Natural killer cell (primary cell): ENCODE results near the gene GRM8. TPM values are rescaled to one million over a fixed set of nuclear protein-coding genes. Genes with fewer than 3 reads are reported as not detected.

Experiments
- ATAC-seq, 3 donors: fragments of 150-1000 bp in 2 of 3; fragments of 200-7000 bp in 1 of 3; cut with Tn5 transposase; 1 replicate in 1 of 3; 2 replicates in 2 of 3; pipeline ENCODE4 v1.10.0; 2021; ENCODE audit warnings: mild to moderate bottlenecking in 2 of 3, moderate library complexity in 2 of 3
- DNase-seq, 2 donors: peaks; one replicate each; pipeline versions ENCODE4 v3.0.0 to v3.0.0-alpha.2; 2013 to 2021; ENCODE audit warnings: mixed read lengths in 1 of 2
- H3K27ac ChIP-seq: one replicate; pipeline ENCODE4 v1.5.1; 2013; ENCODE audit warnings: mild to moderate bottlenecking, low read length
- H3K27me3 ChIP-seq: one replicate; pipeline ENCODE4 v1.6.1; 2013; ENCODE audit warnings: low read length; ENCODE audit not compliant: control insufficient read depth, insufficient read depth
- H3K36me3 ChIP-seq: one replicate; pipeline ENCODE4 v1.6.1; 2013; ENCODE audit warnings: low read length; ENCODE audit not compliant: control insufficient read depth, insufficient read depth
- H3K4me1 ChIP-seq: one replicate; pipeline ENCODE4 v1.6.1; 2013; ENCODE audit warnings: low read length; ENCODE audit not compliant: control insufficient read depth, insufficient read depth
- H3K4me3 ChIP-seq: one replicate; pipeline ENCODE4 v1.5.1; 2013; ENCODE audit warnings: low read length
- H3K9me3 ChIP-seq: one replicate; pipeline ENCODE4 v1.6.1; 2013; ENCODE audit warnings: low read length; ENCODE audit not compliant: control insufficient read depth, insufficient read depth
- H3K27ac Mint-ChIP-seq, 2 donors: one replicate each; pipeline ENCODE4 v1.8.0; 2022; ENCODE audit warnings: mild to moderate bottlenecking in 2 of 2, mixed read lengths in 2 of 2, moderate library complexity in 1 of 2
- H3K27me3 Mint-ChIP-seq, 2 donors: one replicate each; pipeline ENCODE4 v1.8.0; 2022; ENCODE audit warnings: low read depth in 2 of 2, mixed read lengths in 2 of 2
- H3K36me3 Mint-ChIP-seq: one replicate; pipeline ENCODE4 v1.8.0; 2022; ENCODE audit warnings: mixed read lengths
- H3K4me1 Mint-ChIP-seq, 2 donors: one replicate each; pipeline ENCODE4 v1.8.0; 2022; ENCODE audit warnings: mixed read lengths in 2 of 2
- H3K4me3 Mint-ChIP-seq: one replicate; pipeline ENCODE4 v1.8.0; 2022; ENCODE audit warnings: mild to moderate bottlenecking, moderate library complexity, mixed read lengths
- H3K9me3 Mint-ChIP-seq, 2 donors: one replicate each; pipeline ENCODE4 v1.8.0; 2022; ENCODE audit warnings: mixed read lengths in 2 of 2
- WGBS: methylation state at CpG from one replicate; pipeline ENCODE4 v1.1.7; 2013; ENCODE audit warnings: missing lambda C conversion rate; ENCODE audit not compliant: insufficient coverage; 5-methylcytosine and 5-hydroxymethylcytosine counted together
- intact Hi-C: fragments of 100-400 bp; cut with micrococcal nuclease; formaldehyde crosslinking; loops from one replicate; pipeline ENCODE4 v1.14.2; 2022
- total RNA-seq, 4 donors: library from RNA; stranded (reverse); fragments of 120-200 nt in 1 of 4; gene quantifications; one replicate each; pipeline versions ENCODE4 v1.2.3 to v1.2.4, GENCODE V29; 2013 to 2022
- TF ChIP-seq, protein P1 (sequence below): fragments of 200-600 bp; IDR thresholded peaks from one replicate; pipeline ENCODE4 v1.8.0; 2022; ENCODE audit warnings: antibody characterized with exemption

GRM8 gene
- total RNA-seq, 3 donors from 2014 or later (not counting 1 experiment from before 2014, with no cell fraction given), result not detected

DNA sequence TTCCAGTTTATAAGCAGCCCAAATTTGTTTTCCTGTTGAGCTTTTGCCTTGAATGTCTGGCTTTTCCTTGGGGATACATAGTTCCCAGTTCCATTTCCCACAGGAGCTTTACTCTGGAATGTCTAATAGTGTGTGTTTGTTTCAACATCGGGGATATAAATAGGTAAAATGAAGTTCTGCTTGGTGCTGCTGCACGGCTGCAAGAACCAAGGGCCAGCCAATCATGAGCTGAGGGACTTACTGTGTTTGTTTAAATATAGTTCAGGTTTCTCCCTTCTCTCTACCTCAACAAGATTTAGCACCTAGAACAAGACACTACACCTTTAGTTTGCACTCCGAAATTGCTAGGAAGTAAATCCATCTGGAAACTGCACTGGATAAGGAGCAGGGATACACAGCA, 43.9 kb downstream of the GRM8 start:
- Histone ChIP-seq H3K9me3 (no peaks in the 10 kb centered on the region), H3K4me3 (no peak overlapping the region), H3K27ac (no peak overlapping the region), H3K27me3 (no peaks in the 10 kb centered on the region), H3K36me3 (no peaks in the 10 kb centered on the region), H3K4me1 (no peaks in the 10 kb centered on the region)
- DNase-seq (no peak), ATAC-seq (no peak)
- Mint-ChIP-seq H3K36me3 (no peaks in the 10 kb centered on the region), H3K4me1 (no peaks in the 10 kb centered on the region), H3K27me3 (peaks cover 6 to 13% of the 10 kb centered on the region in 2 donors), H3K4me3 (no peak overlapping the region), H3K9me3 (no peaks in the 10 kb centered on the region), H3K27ac (no peak overlapping the region)
- WGBS, result 64% methylated on average over 1 of the region's 3 CpGs
- TF ChIP-seq, protein P1, sequence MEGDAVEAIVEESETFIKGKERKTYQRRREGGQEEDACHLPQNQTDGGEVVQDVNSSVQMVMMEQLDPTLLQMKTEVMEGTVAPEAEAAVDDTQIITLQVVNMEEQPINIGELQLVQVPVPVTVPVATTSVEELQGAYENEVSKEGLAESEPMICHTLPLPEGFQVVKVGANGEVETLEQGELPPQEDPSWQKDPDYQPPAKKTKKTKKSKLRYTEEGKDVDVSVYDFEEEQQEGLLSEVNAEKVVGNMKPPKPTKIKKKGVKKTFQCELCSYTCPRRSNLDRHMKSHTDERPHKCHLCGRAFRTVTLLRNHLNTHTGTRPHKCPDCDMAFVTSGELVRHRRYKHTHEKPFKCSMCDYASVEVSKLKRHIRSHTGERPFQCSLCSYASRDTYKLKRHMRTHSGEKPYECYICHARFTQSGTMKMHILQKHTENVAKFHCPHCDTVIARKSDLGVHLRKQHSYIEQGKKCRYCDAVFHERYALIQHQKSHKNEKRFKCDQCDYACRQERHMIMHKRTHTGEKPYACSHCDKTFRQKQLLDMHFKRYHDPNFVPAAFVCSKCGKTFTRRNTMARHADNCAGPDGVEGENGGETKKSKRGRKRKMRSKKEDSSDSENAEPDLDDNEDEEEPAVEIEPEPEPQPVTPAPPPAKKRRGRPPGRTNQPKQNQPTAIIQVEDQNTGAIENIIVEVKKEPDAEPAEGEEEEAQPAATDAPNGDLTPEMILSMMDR, result no peak
- intact Hi-C loops, result no loop called here

DNA sequence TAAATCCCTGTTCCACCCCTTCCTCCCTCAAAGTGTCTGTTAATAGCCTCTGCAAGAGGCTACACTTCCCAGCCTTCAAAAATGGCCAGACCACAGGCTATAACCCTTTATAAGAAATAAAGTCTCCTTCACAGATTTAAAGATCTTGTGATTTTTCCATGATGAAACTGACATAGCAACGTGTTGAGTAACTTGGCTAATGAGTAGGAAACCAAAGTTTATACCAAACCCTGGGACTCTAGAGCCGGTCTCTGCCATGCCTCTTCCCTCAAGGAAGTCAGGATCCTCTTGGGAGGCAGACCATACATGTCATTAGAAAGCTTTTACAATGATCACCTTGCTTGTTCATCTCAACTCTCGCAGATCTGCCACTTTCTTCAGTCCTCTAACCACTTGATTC, 44.4 kb downstream of the GRM8 start:
- Histone ChIP-seq H3K4me3 (no peak overlapping the region), H3K27me3 (no peaks in the 10 kb centered on the region), H3K36me3 (no peaks in the 10 kb centered on the region), H3K4me1 (no peaks in the 10 kb centered on the region), H3K27ac (no peak overlapping the region), H3K9me3 (no peaks in the 10 kb centered on the region)
- TF ChIP-seq, protein P1, result no peak
- no peak overlapping the region for H3K27ac Mint-ChIP-seq
- intact Hi-C loops, result no loop called here
- H3K36me3 Mint-ChIP-seq, result no peaks in the 10 kb centered on the region
- H3K27me3 Mint-ChIP-seq, result peaks cover 6 to 13% of the 10 kb centered on the region in 2 donors
- no peak for DNase-seq
- no peaks in the 10 kb centered on the region for H3K9me3 Mint-ChIP-seq
- no peak overlapping the region for H3K4me3 Mint-ChIP-seq
- 68% methylated on average over 3 of the region's 3 CpGs for WGBS
- ATAC-seq, result no peak
- no peaks in the 10 kb centered on the region for H3K4me1 Mint-ChIP-seq

DNA sequence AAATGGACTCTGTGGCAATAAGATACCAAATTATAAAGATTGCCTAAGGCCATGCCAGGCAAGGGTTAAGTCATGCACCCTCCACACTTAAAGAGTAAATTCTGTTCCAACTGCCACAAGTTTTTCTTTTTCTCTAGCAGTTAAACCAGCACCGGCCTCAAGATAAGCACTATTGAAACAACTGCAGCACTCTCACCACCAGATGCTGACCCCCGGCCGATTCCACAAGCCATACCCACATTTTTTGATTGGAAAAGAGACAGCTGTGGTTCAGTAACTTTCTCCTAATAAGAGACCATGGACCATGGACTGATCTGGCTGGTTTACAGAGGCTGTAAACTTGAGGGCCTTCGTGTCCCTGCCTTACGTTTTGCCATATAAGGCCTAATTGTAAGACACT, 44.9 kb downstream of the GRM8 start:
- 79% methylated on average over 5 of the region's 5 CpGs for WGBS
- H3K36me3 ChIP-seq, result no peaks in the 10 kb centered on the region
- no peaks in the 10 kb centered on the region for H3K9me3 ChIP-seq
- DNase-seq, result no peak
- no peaks in the 10 kb centered on the region for H3K36me3 Mint-ChIP-seq
- intact Hi-C loops, result no loop called here
- no peak overlapping the region for H3K4me3 Mint-ChIP-seq
- H3K27ac ChIP-seq, result no peak overlapping the region
- H3K27me3 Mint-ChIP-seq, result peaks cover 9 to 13% of the 10 kb centered on the region in 2 donors
- no peaks in the 10 kb centered on the region for H3K4me1 ChIP-seq
- TF ChIP-seq, protein P1, result no peak
- H3K27me3 ChIP-seq, result no peaks in the 10 kb centered on the region
- no peak for ATAC-seq
- H3K4me1 Mint-ChIP-seq, result no peaks in the 10 kb centered on the region
- H3K9me3 Mint-ChIP-seq, result no peaks in the 10 kb centered on the region
- H3K27ac Mint-ChIP-seq, result no peak overlapping the region
- no peak overlapping the region for H3K4me3 ChIP-seq

DNA sequence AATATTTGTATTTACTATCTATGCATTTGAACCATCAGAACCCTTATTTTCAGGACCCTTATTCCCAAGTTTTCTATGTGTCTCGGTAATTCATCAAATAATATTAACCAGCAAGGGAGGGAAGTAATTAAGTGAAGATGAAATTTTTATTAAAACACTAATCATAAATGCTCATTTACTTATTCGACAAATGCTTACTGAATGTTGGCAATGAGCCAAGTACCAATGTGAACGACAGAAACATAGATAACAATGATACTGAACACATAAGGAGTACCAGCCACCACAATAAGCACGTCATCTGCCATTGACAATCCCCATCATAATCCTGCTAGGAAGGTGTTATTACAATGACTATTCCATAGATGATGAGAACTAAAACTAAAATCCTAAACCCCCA, 45.5 kb downstream of the GRM8 start:
- Histone ChIP-seq H3K27me3 (no peaks in the 10 kb centered on the region), H3K36me3 (no peaks in the 10 kb centered on the region), H3K4me3 (no peak overlapping the region), H3K4me1 (no peaks in the 10 kb centered on the region), H3K9me3 (no peaks in the 10 kb centered on the region), H3K27ac (no peak overlapping the region)
- peaks cover 10 to 13% of the 10 kb centered on the region in 2 donors for H3K27me3 Mint-ChIP-seq
- intact Hi-C loops, result no loop called here
- WGBS, result 83% methylated on average over 1 of the region's 4 CpGs
- no peaks in the 10 kb centered on the region for H3K36me3 Mint-ChIP-seq
- DNase-seq (no peak), ATAC-seq (no peak)
- H3K9me3 Mint-ChIP-seq, result no peaks in the 10 kb centered on the region
- H3K27ac Mint-ChIP-seq, result no peak overlapping the region
- H3K4me1 Mint-ChIP-seq, result no peaks in the 10 kb centered on the region
- no peak overlapping the region for H3K4me3 Mint-ChIP-seq
- TF ChIP-seq, protein P1, result no peak
